GM18519 (cell line): ENCODE results near the gene CPLANE1.
A peak's percentile ranks its signal among the peaks of the same experiment; 100 is the strongest.
"Not testable (repeated sequence)": the region's sequence is repeated elsewhere in the genome, so short reads cannot be mapped to it uniquely, and the experiment has no call there.

Experiments
- ATAC-seq: cut with Tn5 transposase; IDR thresholded peaks from one replicate; pipeline ENCODE4 v1.9.1; 2021; ENCODE audit warnings: mild to moderate bottlenecking, moderate library complexity; ENCODE audit not compliant: unreplicated experiment, low FRiP score

CPLANE1 gene

GRCh38 chr5:37248970-37249814 is at the start of gene CPLANE1:
Gene CPLANE1 (minus strand): TSS chr5:37249376. CDS start chr5:37247698, 1,678 bp downstream.
- ATAC-seq, result peak; percentile 75

GRCh38 chr5:37296313-37296712 is 47.1 kb upstream of the CPLANE1 start:
- ATAC-seq, result not testable (repeated sequence)

GRCh38 chr5:37283214-37283820 is 34.1 kb upstream of the CPLANE1 start:
- ATAC-seq, result no peak

- ATAC-seq, result no peak
Measured at GRCh38 chr5:37275511-37275910, 26.3 kb upstream of the CPLANE1 start.

- ATAC-seq, result no peak
Measured at GRCh38 chr5:37272511-37272910, 23.3 kb upstream of the CPLANE1 start.

GRCh38 chr5:37268100-37268499 is 18.9 kb upstream of the CPLANE1 start:
- not testable (repeated sequence) for ATAC-seq

GRCh38 chr5:37255774-37256358 is 6.7 kb upstream of the CPLANE1 start:
- ATAC-seq, result no peak

GRCh38 chr5:37254581-37254980 is 5.4 kb upstream of the CPLANE1 start:
- ATAC-seq, result no peak

GRCh38 chr5:37251665-37252064 is 2.5 kb upstream of the CPLANE1 start:
- no peak for ATAC-seq

- ATAC-seq, result no peak
Measured at GRCh38 chr5:37249815-37250164, 614 bp upstream of the CPLANE1 start.

- ATAC-seq, result no peak
Measured at GRCh38 chr5:37248421-37248969, 681 bp downstream of the CPLANE1 start.

- no peak for ATAC-seq
Measured at GRCh38 chr5:37247496-37247895, 1.7 kb downstream of the CPLANE1 start.

- no peak for ATAC-seq
Measured at GRCh38 chr5:37247036-37247435, 2.1 kb downstream of the CPLANE1 start.

GRCh38 chr5:37234288-37234687 is 14.9 kb downstream of the CPLANE1 start:
- ATAC-seq, result no peak

GRCh38 chr5:37226377-37226776 is 22.8 kb downstream of the CPLANE1 start:
- ATAC-seq, result no peak

GRCh38 chr5:37222181-37222580 is 27.0 kb downstream of the CPLANE1 start:
- no peak for ATAC-seq

- ATAC-seq, result not testable (repeated sequence)
Measured at GRCh38 chr5:37220426-37220825, 28.8 kb downstream of the CPLANE1 start.

- ATAC-seq, result not testable (repeated sequence)
Measured at GRCh38 chr5:37219384-37219783, 29.8 kb downstream of the CPLANE1 start.

GRCh38 chr5:37217976-37218375 is 31.2 kb downstream of the CPLANE1 start:
- ATAC-seq, result no peak

GRCh38 chr5:37214550-37214949 is 34.6 kb downstream of the CPLANE1 start:
- ATAC-seq, result no peak

GRCh38 chr5:37212096-37212495 is 37.1 kb downstream of the CPLANE1 start:
- no peak for ATAC-seq
